H1 (cell line): ENCODE measurements around the gene DNER.

ENCODE experiments used
- BRCA1 ChIP-seq: IDR thresholded peaks from 2 replicates; pipeline ENCODE4 v1.6.1; 2012; ENCODE audit warnings: low read depth, low read length, improper control_type of control experiment
- TF ChIP-seq, protein P1 (sequence below), 3 experiments: IDR thresholded peaks; 1 replicate in 2 of 3; 2 replicates in 1 of 3; pipeline versions ENCODE4 v1.5.1 to v1.6.1; 2011; ENCODE audit warnings: low read length in 3 of 3, mild to moderate bottlenecking in 3 of 3, inconsistent platforms in 2 of 3, low read depth in 1 of 3, moderate library complexity in 1 of 3; ENCODE audit not compliant: insufficient read depth in 1 of 3; ENCODE audit errors: control extremely low read depth in 1 of 3

DNA sequence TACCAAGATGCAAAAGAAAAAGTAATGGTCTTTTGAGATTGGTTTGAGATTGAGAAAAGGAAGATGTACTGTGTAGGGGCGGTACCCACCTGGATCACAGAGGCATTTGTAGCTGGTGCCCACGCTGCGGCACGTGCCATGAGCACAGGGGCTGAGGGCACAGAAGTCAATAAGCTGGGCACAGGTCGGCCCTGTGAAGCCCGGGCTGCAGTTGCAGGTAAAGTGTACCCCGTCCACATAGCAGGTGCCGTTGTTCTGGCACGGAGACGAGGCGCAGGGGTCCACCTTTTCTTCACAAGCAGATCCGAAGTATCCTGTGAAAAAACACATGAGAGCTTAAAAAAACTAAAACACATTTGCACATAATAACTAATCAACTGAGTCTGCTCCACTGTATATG, 267.1 kb downstream of the DNER start:
- TF ChIP-seq, protein P1, sequence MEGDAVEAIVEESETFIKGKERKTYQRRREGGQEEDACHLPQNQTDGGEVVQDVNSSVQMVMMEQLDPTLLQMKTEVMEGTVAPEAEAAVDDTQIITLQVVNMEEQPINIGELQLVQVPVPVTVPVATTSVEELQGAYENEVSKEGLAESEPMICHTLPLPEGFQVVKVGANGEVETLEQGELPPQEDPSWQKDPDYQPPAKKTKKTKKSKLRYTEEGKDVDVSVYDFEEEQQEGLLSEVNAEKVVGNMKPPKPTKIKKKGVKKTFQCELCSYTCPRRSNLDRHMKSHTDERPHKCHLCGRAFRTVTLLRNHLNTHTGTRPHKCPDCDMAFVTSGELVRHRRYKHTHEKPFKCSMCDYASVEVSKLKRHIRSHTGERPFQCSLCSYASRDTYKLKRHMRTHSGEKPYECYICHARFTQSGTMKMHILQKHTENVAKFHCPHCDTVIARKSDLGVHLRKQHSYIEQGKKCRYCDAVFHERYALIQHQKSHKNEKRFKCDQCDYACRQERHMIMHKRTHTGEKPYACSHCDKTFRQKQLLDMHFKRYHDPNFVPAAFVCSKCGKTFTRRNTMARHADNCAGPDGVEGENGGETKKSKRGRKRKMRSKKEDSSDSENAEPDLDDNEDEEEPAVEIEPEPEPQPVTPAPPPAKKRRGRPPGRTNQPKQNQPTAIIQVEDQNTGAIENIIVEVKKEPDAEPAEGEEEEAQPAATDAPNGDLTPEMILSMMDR (IDR thresholded peaks at IDR 0.05; ENCODE audit: control extremely low read depth in 1 of 3, insufficient read depth in 1 of 3, low read depth in 1 of 3, low read length in 3 of 3), result no peak
- TF ChIP-seq BRCA1, result no peak
